Muscle of arm (tissue), 12 donors: ENCODE data around the gene TMEM250. TPM values are rescaled to one million over a fixed set of nuclear protein-coding genes. Genes with fewer than 3 reads are reported as not detected.

Experiments used
- DNase-seq: peaks from one replicate; pipeline ENCODE4 v3.0.0-alpha.2; 2013
- polyA plus RNA-seq, 12 donors: library from polyadenylated mRNA; unstranded; fragments of 120-200 nt; gene quantifications; one replicate each; pipeline ENCODE4 v1.2.1, GENCODE V29; 2013; ENCODE audit not compliant: insufficient read length in 12 of 12

Gene TMEM250
- polyA plus RNA-seq, 12 donors, result 13.9 to 27.7 (median 18.1) TPM; not detected in 1

DNA sequence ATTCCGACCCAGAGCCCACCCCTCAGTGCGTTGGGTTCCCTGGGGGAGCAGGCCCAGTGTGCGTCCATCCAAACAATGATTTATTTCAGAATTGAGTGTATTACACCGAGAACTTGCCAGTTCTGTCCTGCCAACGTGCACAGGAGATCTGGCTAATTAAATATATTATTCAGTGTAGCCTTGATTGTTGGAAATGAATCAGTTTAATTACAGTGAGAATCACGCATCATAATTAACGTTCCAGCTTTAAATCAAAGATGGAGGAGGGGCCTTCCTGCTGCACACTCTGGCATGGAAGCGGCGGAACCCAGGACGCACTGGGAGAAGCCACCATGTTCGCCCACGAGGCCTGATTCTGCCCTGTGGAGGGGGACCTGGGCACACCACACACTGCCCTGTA, 30.7 kb upstream of the TMEM250 start:
- DNase-seq, result no peak

DNA sequence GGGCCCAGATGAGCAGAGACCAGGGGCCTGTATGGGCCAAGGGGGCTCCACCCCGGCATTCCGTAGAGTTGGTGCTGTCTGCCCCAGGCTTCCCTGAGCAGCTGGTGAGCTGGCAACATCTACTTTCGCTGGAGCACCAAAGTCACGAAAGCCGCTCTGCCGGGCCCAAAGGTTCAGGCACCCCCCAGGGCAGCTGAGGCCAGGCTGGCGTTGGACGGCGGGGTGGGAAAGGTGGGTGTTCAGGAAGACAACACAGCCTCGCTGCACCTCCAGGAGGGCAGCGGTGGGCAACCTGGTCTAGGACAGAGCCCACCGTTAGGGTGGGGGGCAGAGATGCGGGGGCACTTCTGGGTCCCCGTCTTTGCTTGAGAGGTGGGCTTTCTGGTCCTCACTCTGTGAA, 30.1 kb upstream of the TMEM250 start:
- DNase-seq, result no peak

DNA sequence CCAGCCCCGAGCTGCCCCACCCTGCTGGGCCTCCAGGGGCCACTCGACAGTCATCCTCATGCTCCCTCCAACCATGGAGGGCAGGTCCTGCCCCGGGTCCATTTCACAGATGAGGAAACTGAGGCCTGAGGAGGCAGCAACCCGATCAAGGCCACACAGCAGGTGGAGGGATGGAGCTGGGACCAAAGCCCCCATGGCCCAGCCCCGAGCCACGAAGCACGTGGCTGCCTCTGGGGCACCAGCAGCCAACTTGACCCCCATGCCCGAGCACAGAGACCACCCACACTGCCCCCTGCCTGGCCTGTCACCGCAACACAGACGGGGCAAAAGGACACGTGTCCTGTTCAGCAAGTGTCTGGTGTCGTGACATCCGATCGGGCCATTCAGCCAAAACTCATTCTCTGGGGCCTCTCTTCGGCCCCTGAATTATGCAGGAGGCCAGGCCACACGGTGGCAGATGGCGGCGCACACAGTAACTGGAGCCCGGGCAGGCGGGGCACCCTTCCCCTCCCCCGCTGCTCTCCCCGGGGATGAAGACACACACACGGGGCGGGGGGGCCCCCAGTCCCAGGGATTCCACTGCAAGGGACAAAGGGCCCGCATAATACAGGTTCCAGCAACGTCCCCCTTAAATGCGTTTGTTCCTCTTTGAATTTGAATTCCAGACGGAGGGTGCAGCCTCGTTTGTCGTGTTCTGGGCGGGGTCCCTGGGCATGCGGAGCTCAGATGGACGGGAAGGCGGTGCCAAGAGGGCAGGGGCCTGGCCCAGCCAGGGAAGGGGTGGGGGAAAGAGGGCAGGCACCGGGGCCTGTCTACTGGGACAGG, 29.4 kb upstream of the TMEM250 start:
- DNase-seq, result no peak

DNA sequence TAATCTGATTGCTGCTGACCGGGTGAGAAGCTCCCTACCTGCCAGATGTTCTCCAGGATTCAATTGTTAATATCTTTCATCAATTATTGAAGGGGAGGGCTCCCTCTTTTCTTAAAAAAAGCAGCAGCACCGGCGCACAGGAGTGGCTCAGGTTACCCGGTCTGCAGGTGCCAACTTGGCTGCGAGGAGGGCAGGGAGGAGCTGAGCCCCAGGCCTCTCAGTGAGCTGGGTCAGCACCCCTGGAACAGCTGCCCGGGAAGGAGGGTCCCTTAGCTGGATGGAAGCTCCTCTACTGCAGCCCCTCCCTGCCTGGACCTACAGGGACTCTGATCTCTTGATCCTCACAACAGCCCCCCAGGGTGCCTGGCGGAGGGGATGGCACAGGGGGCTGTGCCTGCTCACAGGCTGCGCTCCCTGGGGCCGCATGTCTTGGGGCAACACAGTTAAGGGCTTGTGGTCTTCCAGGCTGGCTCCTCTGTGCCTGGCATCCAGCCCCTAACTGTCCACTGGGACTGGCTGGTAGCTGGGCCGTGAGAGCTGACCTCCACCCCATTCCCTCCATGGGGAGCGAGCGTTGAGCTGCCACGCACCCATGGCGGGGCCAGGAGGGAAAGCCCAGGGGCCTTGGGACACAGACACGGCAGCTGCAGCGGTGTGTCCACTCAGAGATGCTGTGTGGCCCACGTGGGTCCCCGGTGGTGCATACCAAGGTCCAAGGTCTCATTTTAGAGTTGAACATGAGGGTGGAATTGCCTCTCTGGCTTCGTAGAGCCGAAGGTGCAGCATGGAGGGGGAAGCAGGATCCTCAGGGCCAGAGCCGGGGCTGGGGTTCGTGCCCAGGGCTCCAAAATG, 28.6 kb upstream of the TMEM250 start:
- no peak for DNase-seq

DNA sequence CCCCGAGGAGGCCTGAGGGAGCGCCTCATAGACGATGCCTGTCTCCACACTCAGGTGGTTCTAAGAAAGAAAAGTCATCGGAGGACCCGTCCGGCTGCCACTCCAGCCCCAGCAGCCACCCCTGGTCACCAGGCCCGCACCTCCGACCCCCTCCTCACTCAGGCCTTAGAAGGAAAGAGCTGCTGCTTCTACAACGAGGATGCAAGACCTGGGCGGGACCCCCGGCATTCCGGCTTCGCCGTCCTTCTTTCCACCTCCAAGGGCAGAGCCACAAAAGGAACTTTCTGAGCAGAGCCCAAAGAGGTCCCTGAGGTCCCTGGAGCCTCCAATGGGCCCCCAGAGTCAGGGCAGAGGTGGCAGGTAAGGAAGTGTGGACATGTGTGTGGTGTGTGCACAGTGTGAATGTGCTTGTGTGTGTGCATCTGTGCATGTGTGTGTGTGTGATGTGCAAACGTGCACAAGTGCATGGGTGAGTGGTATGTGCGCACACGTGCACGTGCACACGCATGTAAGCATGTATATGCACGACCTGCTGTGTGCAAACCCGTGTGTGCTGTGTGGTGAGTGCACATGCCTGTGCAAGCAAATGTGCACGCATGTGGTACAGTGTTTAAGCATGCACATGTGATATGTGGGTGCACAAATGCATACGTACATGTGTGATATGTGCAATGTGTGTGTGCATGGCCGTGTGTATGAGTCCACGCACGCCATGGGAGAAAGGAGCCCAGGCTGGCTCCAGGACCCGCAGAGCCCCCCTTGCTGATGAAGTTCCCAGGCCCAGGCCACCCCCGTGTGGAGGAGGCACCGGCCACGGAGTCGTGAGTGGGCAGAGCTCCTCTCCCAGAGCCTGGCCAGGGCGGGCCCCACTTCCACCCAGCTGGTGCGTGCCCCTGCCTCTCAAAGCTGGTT, 27.7 kb upstream of the TMEM250 start:
- no peak for DNase-seq

- DNase-seq, result no peak
Observed at GRCh38 chr9:136145580-136145979, 26.9 kb upstream of the TMEM250 start.

DNA sequence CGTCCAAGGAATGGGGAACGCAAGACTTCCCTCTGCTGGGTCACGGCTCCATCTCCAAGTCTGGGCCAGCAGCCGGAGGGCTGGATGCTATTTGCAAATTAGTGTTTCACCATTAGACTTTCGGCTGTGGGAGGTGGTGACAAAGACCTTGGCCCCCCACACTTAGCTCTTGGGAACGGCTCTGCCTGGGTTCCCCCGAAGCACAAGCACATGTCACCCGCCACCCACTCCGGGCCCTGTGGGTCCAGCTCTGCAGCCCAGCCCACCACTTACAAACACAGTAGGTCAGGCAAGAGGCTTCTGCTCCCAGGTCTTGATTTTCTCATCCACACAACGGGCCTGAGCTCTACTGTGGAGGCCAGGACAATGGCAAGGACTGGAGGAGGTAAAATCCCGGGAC, 25.8 kb upstream of the TMEM250 start:
- no peak for DNase-seq

- DNase-seq, result peak; percentile 17
Observed at GRCh38 chr9:136143215-136144001, 24.7 kb upstream of the TMEM250 start.

DNA sequence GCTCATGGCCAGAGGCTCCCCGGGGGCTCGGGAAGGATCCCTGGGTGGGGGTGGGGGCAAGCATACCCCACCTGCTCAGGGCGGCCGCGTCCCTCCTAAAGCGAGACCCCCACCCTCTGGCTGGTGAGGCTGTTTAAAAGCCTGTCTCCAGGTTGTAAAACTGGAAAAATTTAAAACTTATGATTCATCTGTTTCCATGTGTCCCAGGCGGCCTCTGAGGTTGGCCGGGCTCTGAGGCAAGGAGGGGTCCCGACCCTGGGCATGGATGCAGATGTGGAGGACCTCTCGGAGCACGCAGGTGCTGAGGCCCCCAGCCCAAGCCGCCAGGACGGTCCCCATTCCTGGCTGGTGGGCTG, 24.2 kb upstream of the TMEM250 start:
- no peak for DNase-seq

GRCh38 chr9:136142414-136142796, 23.7 kb upstream of the TMEM250 start:
- DNase-seq, result no peak

DNA sequence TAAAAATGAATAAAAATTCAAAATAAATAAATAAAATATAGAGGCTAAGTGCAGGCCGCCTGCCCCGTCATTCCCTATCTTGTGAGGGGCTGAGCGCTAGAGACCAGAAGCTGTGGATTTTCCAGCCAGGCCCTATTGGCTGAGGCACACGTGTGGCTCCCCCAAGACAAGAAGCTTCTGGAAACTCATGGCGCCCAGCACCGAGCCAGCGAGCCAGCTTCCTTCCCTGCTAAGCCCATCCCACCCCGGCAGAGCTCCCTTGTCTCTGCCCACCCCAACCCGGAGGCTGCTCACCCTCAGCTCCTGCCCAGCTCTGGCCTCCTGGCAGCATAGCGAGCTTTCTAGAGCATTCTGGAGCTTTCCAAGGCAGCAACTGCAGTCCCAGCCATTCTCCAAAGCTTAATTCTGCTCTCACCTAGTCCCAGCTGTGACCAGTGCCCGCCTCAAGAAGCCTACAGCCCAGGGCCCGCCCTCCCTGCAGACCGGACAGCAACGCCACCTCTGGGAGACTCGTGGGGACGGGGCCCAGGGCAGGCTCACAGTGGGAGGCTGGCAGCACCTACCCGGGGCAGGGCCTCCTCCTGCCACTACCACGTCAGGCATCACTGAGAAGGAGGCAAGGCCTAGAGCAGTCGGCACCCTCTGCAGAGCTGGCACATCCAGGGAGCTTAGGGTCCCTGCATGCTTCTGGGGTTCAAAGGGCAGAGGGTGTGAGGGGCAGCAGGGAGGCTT, 23.2 kb upstream of the TMEM250 start:
- DNase-seq, result peak; percentile 20

DNA sequence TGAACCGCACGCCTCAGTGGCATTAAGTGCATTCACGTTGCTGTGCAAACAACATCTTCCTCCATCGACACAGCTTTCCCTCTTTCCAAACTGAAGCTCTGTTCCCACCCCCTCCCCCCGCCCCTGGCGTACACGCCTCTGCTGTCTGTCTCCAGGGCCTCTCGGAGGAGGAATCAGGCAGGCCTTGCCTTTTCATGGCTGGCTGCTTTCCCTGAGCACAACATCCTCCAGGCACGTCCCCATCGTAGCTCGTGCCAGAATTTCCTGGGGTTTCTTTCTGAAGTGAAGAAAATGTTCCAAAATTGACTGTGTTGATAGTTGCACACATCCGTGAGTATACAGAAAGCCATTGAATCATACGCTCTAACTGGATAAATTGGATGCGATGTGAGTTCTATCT, 22.3 kb upstream of the TMEM250 start:
- peak; percentile 82 for DNase-seq

GRCh38 chr9:136140046-136140445, 21.4 kb upstream of the TMEM250 start:
- no peak for DNase-seq

DNA sequence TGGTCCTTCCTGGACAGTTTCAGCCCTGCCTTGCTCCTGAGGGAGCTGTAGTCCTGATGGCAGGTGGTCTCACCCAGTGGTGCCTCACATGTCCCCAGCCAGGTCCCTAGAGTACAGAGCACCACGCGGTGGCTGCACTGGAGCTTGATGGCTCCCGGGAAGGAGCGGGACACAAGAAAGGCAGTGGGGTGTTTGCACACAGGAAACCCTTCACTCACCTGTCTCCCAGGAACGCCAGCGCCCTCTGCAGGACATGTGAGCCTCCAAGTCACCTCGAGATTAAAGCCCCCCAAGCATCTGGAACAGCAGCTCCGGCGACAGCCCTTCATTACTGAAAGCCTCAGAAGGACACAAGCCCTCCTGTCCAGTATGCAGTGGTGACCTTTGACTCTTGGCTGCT, 19.9 kb upstream of the TMEM250 start:
- no peak for DNase-seq

DNA sequence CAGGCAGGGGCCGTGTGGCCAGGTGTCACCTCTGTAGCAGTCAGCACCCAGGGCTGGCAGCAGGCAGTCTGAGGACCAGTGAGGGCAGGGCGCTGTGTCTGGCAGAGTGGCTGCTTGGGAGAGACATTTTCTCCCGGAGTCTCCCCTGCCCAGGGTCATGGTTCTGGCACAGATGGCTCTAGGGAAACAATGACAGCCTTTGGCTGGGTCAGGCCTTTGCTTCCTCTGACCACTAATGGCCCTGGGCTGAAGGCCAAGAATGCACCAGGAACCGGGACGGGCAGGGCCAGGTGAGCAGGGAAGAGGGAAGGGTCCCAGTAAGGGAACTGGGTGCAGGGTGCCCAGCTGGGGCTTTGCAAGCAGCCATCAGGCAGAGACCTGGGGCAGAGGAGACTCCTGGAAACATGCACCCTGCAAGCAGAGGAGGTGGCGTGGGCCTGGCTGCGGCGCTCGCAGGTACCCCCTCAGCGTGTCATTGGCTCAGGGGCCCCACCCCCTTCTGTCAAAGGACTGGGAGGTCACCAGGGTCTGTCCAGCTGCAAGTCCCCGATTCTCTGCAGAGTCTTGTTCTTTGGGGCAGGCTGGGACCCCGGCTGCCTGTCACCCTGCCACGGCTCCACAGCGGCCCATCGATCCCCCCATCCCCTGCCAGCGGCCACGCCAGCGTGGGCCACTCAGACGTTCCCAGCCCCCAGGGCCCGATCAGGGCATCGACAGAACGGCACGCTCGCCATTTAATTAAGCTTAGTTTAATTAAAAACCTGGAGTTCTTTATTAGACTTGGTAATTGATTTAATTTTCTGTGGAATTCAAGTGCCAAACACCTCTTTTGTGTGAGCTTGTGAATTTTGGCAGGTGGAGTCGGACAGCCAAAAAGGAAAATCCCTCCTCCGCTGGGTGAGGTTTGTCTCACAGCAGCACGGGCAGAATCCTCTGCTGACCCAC, 18.9 kb upstream of the TMEM250 start:
- no peak for DNase-seq

- DNase-seq, result no peak
Observed at GRCh38 chr9:136136127-136136925, 17.7 kb upstream of the TMEM250 start.

DNA sequence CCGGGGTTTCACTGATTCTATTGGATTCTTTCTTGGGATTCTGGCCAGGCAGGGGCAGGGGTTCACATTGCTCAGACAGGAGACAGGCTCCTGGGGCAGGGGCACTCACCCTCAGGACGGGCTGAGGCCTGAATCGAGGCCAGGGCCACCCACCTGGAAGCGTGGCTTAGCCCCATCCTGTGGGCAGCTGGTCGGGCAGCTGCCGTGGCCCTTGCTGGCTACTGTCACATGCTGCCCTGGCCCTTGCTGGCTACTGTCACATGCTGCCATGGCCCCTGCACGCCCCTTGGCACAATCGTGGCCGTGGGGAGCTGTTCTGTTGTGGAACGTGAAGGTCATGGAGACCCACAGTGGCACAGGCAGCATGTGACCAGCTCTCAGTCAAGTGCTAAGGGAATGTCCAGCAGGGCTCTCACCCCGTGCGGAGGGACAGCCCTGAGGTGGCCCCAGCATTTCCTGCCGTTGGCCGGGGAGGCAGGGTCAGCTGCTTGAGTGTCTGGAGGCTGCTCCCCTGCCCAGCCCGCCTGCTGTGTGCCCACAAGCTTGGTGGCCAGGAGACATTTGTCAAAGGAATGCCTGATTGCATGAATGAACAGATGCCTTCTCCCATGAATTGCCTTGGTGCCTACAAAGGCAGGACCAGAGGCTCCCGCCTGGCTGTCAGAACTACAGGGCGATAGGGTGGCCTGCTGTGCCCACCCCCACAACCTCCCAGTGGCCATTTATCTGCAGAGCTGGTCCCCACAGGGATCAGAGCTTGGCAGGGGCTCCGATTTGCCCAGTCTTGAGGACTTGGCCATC, 16.9 kb upstream of the TMEM250 start:
- no peak for DNase-seq
